Effector CD8-positive, alpha-beta T cell (primary cell): Measurements from ENCODE around the gene MRPS22.
"Not testable (repeated sequence)": the region's sequence is repeated elsewhere in the genome, so short reads cannot be mapped to it uniquely, and the experiment has no call there.

Experiments
- DNase-seq: peaks from one replicate; lab custom pipeline; 2025; lab: John Stamatoyannopoulos, UW

The MRPS22 gene

GRCh38 chr3:139312416-139312815 is 31.4 kb upstream of the MRPS22 start:
- no peak for DNase-seq

- DNase-seq, result no peak
These were observed 30.9 kb upstream of the MRPS22 start for GRCh38 chr3:139312959-139313358.

- no peak for DNase-seq
These were observed 29.9 kb upstream of the MRPS22 start for GRCh38 chr3:139313921-139314320.

GRCh38 chr3:139317215-139317614 is 26.6 kb upstream of the MRPS22 start:
- DNase-seq, result no peak

- DNase-seq, result no peak
These were observed 26.0 kb upstream of the MRPS22 start for GRCh38 chr3:139317660-139318430.

- no peak for DNase-seq
These were observed 25.4 kb upstream of the MRPS22 start for GRCh38 chr3:139318431-139318816.

- DNase-seq, result no peak
These were observed 25.0 kb upstream of the MRPS22 start for GRCh38 chr3:139318826-139319225.

- DNase-seq, result no peak
These were observed 24.1 kb upstream of the MRPS22 start for GRCh38 chr3:139319428-139320402.

- no peak for DNase-seq
These were observed 23.1 kb upstream of the MRPS22 start for GRCh38 chr3:139320551-139321309.

- no peak for DNase-seq
These were observed 21.5 kb upstream of the MRPS22 start for GRCh38 chr3:139322346-139322745.

GRCh38 chr3:139323146-139323545 is 20.7 kb upstream of the MRPS22 start:
- no peak for DNase-seq

GRCh38 chr3:139324456-139324855 is 19.4 kb upstream of the MRPS22 start:
- DNase-seq, result no peak

GRCh38 chr3:139325551-139325950 is 18.3 kb upstream of the MRPS22 start:
- no peak for DNase-seq

- no peak for DNase-seq
These were observed 17.7 kb upstream of the MRPS22 start for GRCh38 chr3:139326131-139326530.

GRCh38 chr3:139326707-139327106 is 17.1 kb upstream of the MRPS22 start:
- DNase-seq, result no peak

GRCh38 chr3:139327231-139327630 is 16.6 kb upstream of the MRPS22 start:
- no peak for DNase-seq

- DNase-seq, result no peak
These were observed 16.0 kb upstream of the MRPS22 start for GRCh38 chr3:139327861-139328260.

- no peak for DNase-seq
These were observed 15.5 kb upstream of the MRPS22 start for GRCh38 chr3:139328356-139328755.

GRCh38 chr3:139329364-139329850 is 14.4 kb upstream of the MRPS22 start:
- DNase-seq, result peak; percentile 79

GRCh38 chr3:139332092-139332491 is 11.7 kb upstream of the MRPS22 start:
- no peak for DNase-seq

GRCh38 chr3:139334675-139335074 is 9.1 kb upstream of the MRPS22 start:
- DNase-seq, result not testable (repeated sequence)

- no peak for DNase-seq
These were observed 5.4 kb upstream of the MRPS22 start for GRCh38 chr3:139338405-139338804.
